CD4-positive, alpha-beta T cell treated with Interleukin-17A for 4 hours (primary cell): ENCODE results near the gene ABLIM2.

Experiments
- DNase-seq: peaks from one replicate; pipeline ENCODE4 v3.0.0-alpha.2; 2020; ENCODE audit warnings: mixed read lengths

Gene ABLIM2

DNA sequence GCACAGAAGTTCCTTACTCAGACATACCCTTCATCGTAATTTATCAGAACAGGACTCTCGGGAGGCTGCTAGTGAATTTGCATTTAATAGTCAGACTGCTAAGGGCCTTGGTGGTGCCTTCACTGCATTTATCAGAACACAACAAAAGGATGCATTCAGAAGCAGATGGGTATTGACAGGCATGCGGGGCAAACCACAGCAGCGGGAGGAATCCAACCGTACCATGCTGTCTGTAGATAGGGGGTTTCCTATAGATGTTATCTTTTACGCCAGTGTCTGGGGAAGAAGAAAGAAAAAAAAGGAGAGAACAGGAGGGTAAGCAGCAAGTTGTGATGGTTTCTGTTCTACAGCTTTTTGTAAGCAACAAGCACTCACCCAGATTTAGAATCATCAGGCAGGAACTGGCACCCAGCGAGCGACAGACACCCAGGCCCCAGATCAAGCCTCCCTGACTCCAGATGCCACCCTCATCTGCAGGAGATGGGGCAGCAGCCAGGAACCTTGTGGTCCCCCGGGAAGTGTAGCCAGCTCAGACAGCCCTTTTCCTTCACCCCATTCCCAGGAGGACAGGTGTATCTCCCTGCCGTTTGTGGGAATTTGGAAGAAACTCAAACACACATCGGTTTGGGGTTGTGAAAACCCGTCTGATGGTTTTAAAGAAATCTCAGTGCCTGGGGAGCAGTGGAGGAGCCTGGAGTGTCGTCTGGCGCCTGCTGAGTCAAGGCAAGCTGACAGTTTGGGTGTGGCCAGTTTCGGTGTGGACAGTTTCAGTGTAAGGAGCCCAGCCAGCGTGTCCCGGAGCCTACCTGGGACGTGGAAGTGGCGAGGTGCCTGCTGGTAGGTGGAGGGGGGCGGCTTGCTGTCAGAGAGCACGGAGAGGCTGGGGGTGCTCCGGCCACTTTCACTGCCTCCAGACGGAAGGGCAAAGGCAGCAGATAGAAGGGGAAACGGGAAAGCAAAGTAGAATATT lies 138.9 kb downstream of the ABLIM2 start:
- no peak for DNase-seq

- no peak for DNase-seq
Observed at GRCh38 chr4:8016527-8016926, 142.1 kb downstream of the ABLIM2 start.

- DNase-seq, result no peak
Observed at GRCh38 chr4:8015512-8015911, 143.1 kb downstream of the ABLIM2 start.

DNA sequence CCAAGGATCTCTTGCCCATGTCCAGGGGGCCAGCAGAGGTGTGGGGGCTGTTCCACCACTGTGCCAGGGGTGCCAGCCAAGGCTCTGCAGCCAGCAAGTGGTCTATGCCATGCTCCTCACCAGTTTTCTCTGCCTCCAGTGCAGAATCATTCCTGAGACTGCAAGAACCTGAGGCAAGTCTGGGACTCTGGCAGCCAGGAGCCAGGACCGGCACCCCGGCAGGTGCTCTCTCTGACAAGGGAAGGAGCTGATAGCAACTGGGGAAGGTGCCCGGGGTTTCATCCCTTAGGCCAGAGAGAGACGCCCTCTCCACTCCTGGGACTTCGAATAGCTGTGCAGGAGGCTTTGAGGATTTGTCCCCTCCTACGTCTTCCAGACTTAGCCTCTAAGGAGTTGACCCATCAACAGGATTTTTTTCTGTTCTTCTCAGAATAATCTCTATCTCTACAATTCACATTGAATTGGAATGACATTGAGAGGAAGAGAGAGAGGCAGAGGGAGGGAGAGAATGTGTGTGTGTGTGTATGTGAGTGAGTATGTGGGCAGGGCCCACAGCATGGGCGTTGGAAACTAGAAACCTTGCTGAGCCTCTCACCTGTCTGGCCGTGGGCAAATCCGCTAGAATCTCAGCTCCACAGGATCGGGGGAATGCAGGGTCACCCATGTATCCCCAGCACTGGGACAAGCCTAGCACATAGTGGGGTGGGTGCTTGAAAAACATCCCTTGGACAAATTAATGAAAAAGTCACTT lies 144.5 kb downstream of the ABLIM2 start:
- no peak for DNase-seq

DNA sequence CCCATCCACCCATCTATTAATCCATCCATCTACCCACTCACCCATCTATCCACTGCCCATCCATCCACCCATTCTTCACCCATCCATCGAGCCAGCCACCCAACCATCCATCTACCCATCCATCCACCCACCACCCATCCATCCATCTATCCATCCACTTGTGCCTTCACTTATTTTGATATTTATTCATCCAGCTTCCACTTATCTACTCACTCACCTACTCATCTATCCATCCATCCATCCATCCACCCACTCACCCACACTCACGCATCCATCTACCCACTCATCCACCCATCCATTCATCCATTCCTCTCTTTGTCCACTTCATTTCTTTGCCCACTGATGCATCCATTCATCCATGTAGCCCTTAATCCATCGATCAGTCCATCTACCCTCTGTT lies 146.1 kb downstream of the ABLIM2 start:
- DNase-seq, result no peak

- no peak for DNase-seq
Observed at GRCh38 chr4:8010618-8011017, 148.0 kb downstream of the ABLIM2 start.

GRCh38 chr4:8009710-8010511 lies 148.7 kb downstream of the ABLIM2 start:
- no peak for DNase-seq

- DNase-seq, result no peak
Observed at GRCh38 chr4:8009097-8009496, 149.5 kb downstream of the ABLIM2 start.

DNA sequence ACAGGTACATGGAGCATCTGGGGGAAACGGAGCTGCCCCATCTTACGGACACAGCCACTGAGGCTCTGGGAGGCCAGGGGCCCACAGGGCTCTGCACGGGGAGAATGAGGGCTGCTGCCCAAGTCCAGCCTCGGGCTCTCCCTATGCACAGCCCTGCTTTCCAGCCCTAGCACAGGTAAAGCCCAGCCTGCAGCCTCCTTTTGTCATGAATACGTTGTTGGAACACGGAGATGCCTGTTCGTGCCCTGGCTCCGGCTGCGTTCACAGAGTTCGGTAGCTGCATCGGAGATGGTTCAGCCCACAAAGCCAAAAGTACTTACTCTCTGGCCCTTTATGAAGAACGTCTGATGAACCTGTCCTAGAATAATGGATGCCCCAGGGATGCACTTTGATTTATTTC lies 150.2 kb downstream of the ABLIM2 start:
- DNase-seq, result no peak

- DNase-seq, result no peak
Observed at GRCh38 chr4:8007581-8007980, 151.0 kb downstream of the ABLIM2 start.

- DNase-seq, result no peak
Observed at GRCh38 chr4:8006471-8006870, 152.1 kb downstream of the ABLIM2 start.

- DNase-seq, result no peak
Observed at GRCh38 chr4:8005814-8006215, 152.8 kb downstream of the ABLIM2 start.

GRCh38 chr4:8005033-8005808 lies 153.4 kb downstream of the ABLIM2 start:
- DNase-seq, result no peak

- no peak for DNase-seq
Observed at GRCh38 chr4:8004066-8004465, 154.5 kb downstream of the ABLIM2 start.

- DNase-seq, result no peak
Observed at GRCh38 chr4:8002525-8003309, 155.9 kb downstream of the ABLIM2 start.

GRCh38 chr4:8001564-8002355 lies 156.9 kb downstream of the ABLIM2 start:
- no peak for DNase-seq

GRCh38 chr4:8000721-8001491 lies 157.7 kb downstream of the ABLIM2 start:
- no peak for DNase-seq

- no peak for DNase-seq
Observed at GRCh38 chr4:8000247-8000646, 158.4 kb downstream of the ABLIM2 start.

- DNase-seq, result no peak
Observed at GRCh38 chr4:7999695-8000094, 158.9 kb downstream of the ABLIM2 start.

DNA sequence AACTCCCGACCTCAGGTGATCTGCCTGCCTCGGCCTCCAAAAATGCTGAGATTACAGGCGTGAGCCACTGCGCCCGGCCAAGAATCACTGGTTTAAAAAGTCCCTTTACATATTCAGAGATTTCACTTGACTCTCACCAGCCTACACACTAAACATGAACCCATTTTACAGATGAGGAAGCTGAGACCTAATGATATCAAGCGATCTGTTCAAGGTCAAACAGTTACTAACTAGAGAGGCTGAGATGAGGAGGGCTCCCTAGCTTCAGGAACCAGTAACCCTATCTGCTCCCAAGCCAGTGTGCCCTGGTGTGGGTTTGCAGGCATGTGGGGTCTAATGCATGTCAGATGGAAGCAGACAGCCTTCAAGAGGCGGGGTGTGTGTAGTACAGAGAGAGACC lies 159.3 kb downstream of the ABLIM2 start:
- DNase-seq, result no peak
